EH (cell line): ENCODE measurements around the gene PWWP2B.

Experiments
- DNase-seq: peaks from one replicate; pipeline ENCODE4 v3.0.0-alpha.2; 2015; ENCODE audit warnings: low read depth

The PWWP2B gene

GRCh38 chr10:132397036-132397541 lies at the start of gene PWWP2B:
PWWP2B (plus strand) TSS chr10:132397200; CDS start chr10:132397227, 27 bp downstream.
- peak; percentile 44 for DNase-seq

DNA sequence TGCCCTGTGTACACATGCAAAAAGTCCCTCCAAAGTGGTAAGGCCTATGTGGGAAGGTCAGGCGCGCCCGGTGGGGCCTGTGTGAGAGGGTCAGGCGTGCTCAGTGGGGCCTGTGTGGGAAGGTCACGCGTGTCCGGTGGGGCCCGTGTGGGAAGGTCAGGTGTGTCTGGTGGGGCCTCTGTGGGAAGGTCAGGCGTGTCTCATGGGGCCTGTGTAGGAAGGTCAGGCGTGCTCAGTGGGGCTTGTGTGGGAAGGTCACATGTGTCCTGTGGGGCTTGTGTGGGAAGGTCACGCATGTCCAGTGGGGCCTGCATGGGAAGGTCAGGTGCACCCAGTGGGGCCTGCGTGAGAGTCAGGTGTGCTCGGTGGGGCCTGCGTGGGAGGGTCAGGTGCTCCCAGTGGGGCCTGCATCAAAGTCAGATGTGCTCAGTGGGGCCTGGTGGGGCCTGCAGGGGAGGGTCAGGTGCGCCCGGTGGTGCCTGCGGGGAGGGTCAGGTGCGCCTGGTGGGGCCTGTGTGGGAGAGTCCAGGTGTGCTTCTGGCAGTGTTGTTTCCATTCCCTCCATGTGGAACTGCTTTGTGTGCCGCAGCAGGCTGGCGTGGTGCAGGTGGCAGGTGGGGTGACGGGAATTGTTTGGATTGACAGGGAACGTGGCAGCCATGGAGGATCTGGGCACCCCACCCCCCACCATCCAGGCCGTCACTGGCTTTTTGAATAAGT lies 49.6 kb upstream of the PWWP2B start:
- no peak for DNase-seq

DNA sequence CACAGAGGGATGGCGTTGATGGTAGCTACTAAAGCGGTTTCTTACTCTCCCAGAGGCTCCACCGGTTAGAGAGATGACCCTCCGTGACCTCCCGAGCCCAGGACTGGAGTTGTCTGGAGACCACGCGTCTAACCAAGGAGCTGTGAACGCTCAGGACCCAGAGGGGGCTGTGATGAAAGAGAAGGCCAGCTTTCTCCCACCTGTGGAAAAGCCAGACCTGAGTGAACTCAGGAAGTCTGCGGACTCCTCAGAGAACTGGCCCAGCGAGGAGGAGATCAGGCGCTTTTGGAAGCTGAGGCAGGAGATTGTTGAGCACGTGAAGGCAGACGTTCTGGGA lies 49.1 kb upstream of the PWWP2B start:
- DNase-seq = no peak

DNA sequence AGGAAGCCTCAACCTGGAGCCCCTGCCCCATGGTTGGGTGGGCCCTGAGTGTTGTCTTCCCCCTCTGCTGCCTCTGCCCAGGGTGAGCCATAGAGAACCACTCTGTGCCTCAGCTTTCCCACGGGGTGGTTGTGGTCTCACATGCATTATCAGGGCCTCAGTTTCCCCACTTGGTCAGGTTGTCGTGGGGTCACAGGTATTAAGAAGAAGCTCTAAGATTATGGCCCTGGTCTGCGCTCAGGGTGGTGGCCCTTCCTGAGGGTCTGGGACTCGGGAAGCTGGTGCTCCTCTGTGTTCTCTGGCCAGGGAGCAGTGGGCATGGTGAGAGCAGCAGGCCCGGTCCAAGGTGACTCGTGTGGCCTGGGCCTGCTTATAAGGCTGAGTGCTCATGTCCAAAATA lies 47.2 kb upstream of the PWWP2B start:
- DNase-seq = no peak

DNA sequence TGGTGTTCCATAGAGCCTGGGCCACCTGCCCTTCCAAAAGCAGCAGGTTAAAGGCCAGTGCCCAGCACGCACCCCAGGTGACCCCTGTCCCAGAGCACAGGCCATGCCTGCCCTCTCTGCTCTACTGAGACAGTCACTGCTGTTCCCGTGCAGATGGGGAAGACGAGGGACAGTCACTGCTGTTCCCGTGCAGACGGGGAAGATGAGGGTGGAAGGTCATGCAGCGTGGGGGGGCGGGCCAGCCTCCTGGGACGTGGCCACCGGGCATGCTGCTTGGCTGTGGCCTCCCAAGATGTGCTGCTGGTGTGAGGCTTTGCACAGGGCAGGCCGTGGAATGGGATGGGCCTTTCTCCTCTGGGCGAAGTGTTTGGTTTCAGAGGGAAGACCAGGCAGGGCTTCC lies 46.6 kb upstream of the PWWP2B start:
- no peak for DNase-seq

- no peak for DNase-seq
Observed at GRCh38 chr10:132350946-132351345, 46.1 kb upstream of the PWWP2B start.

DNA sequence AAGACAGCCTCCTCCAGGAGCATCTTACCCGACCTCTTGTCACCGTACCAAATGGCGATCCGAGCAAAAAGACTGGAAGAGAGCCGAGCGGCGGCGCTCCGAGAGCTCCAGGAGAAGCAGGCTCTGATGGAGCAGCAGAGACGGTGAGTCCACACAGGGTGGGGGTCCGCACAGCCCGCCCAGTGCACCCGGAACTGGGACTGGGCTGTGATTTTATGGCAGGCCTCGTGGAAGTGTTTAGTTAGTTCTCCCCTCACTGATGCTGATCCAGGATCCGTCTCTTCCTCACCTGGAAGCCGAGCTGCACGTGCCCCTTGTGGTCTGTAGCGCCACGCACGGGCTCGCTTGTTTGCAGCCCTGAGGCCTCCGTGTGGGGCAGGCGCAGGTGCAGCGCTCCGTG lies 45.4 kb upstream of the PWWP2B start:
- DNase-seq = no peak

DNA sequence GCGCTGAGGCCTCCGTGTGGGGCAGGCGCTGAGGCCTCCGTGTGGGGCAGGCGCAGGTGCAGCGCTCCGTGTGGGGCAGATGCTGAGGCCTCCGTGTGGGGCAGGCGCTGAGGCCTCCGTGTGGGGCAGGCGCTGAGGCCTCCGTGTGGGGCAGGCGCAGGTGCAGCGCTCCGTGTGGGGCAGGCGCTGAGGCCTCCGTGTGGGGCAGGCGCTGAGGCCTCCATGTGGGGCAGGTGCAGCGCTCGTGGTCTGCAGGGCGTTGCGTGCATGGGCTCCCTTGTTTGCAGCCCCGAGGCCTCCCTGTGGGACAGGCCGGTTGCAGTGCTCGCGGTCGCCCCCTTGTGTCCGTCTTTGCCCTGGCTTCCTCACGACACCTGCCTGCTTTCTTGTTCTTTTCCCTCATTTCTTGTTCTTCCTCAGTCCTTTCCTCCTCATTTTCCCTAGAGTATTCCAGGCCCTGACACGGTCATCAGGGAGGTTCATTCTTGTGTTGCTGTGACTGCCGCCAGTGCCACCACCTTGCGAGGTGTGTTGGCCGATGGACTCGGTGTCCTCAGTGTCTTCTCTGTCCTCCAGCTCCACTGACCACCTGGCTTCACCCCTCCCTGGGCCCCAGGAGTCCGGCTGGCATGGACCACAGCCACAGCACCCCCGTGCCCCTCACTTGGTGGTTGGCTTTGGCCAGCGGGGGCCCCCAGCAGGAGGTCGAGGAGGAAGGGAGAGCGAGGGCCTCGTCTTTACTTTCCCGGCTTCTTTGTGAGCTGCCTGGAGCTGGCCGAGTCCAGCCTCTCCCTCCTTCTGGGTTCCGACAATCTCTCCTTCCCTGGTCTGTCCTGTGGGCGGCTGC lies 44.3 kb upstream of the PWWP2B start:
- DNase-seq = peak; percentile 56

- DNase-seq = no peak
Observed at GRCh38 chr10:132353456-132354355, 43.3 kb upstream of the PWWP2B start.

- DNase-seq = no peak
Observed at GRCh38 chr10:132354356-132355094, 42.5 kb upstream of the PWWP2B start.

- no peak for DNase-seq
Observed at GRCh38 chr10:132355297-132355696, 41.7 kb upstream of the PWWP2B start.

- no peak for DNase-seq
Observed at GRCh38 chr10:132355754-132356153, 41.2 kb upstream of the PWWP2B start.

DNA sequence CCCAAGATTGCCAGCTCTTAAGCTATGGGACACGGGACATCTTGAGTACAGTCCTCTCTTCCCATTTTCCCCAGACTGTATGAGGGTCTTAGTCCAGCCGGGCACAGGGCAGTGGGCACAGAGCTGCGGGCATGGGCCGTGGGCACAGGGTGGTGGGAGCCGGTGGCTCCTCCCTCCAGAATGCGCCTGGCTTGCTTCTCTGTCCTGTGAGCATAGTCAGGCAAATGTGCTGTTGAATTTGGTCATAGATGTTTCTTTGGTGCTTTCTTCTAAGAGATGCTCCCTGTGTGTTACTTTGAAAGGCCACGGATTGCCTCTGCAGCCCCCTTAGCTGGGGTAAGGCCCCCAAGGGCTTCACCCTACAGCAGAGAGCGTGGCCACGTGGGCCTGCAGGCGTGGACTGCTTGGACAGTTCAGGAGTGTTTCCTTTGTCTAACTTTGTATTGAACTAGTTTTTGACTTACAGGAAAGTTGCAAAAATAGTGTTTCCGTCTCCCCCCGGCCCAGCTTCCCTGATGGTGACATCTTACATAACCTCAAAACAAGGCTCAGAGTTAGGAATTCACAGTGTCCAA lies 40.3 kb upstream of the PWWP2B start:
- DNase-seq = no peak

GRCh38 chr10:132357286-132358058 lies 39.5 kb upstream of the PWWP2B start:
- no peak for DNase-seq

DNA sequence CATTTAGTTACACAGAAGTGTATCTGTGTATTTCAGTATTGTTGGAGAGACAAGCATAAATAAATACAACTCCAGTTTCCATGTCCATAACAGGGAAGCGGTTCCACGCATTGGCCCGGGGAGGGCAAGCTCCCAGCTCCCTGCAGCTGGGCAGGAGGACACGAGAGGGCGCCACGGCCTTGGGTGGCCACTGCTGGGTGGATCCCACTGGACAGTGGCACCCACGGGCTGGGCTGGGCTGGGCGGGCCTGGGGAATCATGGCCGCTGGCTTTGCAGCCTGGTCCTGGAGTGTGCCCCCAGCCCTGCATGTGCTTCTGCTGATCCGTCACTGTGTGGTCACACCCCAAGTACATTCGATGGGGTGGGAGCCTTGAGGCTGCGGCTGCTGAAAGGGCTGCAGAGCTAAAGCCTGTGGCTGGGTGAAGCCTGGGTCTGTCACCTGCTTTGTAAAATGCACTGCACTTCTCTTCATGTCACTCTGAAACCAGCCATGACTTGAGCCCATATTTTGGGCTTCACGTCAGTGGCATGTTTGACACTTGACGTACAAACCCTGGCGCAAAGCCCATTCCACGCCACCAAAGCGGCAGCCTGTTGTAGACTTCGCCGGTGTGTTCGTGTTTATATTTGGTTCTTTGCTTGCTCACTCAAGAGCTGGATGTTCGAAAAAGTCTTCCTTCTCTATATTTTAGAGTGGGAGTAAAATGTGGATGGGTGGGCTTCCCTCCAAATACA lies 37.5 kb upstream of the PWWP2B start:
- no peak for DNase-seq

DNA sequence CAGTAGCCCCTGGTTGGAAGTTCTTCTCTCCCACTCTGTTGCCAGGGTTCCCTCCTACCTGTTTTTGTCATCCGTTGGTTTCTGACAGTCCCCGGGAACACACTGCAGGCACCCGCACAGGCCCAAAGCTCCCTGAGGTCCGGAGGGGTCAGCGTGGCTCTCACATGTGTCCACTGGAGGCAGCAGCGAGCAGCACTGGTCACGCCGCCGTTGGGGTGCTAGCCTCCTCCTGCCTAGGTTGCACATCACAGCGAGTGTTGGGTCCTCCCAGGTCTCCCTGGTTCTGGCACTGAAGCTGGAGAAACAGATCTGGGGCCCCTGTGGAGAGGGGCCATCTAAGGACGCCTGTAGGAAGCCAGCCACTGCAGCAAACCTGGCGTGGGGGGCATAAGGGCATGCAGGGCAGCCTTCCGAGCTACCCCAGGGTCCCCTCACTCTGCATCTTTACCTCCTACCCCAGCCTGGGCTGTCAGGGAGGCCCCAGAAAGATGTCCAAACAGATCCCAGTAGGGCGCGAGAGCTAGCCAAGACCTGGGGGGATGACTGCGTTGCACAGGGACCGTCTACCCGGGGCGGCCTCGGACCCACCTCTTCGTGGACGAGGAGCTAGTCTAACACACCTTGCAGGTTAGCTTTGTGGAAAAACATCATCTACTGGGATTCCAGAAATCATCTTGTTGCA lies 36.1 kb upstream of the PWWP2B start:
- peak; percentile 13 for DNase-seq

- DNase-seq = no peak
Observed at GRCh38 chr10:132361581-132362101, 35.4 kb upstream of the PWWP2B start.

- DNase-seq = no peak
Observed at GRCh38 chr10:132362151-132362611, 34.8 kb upstream of the PWWP2B start.

DNA sequence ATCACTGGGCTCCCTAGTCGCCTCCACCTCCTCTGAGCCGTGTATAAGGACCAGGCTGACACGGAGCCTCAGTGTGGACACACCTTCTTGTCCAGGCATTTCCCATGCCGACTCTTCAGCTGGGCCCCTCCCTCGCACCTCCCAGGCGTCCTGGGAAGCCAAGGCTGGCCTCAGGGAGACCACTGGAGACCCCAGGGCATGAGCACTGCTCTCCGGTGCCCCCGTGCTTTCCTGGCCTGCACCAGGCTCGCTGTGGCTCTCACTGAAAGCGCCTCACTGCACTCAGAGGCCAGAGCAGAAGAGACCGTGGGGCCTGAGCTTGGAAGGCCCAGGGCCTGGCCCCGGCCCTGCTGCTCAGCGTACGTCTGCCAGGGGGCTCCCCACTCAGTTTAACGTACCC lies 33.6 kb upstream of the PWWP2B start:
- DNase-seq = no peak
